LNCaP clone FGC (cell line): ENCODE data around the gene BCL11B.

Source experiments
- DNase-seq: peaks from one replicate; pipeline ENCODE4 v3.0.0-alpha.2; 2011; ENCODE audit warnings: low read depth
- H3K4me3 ChIP-seq: 2 replicates; pipeline ENCODE4 v1.5.1; 2011; ENCODE audit warnings: mild to moderate bottlenecking, low read depth, low read length, control low read depth
- TF ChIP-seq, protein P1 (sequence below): IDR thresholded peaks from 2 replicates; pipeline ENCODE4 v1.5.1; 2012; ENCODE audit warnings: mild to moderate bottlenecking; ENCODE audit not compliant: control insufficient read depth, insufficient read depth; ENCODE audit errors: extremely low read depth

Gene BCL11B

DNA sequence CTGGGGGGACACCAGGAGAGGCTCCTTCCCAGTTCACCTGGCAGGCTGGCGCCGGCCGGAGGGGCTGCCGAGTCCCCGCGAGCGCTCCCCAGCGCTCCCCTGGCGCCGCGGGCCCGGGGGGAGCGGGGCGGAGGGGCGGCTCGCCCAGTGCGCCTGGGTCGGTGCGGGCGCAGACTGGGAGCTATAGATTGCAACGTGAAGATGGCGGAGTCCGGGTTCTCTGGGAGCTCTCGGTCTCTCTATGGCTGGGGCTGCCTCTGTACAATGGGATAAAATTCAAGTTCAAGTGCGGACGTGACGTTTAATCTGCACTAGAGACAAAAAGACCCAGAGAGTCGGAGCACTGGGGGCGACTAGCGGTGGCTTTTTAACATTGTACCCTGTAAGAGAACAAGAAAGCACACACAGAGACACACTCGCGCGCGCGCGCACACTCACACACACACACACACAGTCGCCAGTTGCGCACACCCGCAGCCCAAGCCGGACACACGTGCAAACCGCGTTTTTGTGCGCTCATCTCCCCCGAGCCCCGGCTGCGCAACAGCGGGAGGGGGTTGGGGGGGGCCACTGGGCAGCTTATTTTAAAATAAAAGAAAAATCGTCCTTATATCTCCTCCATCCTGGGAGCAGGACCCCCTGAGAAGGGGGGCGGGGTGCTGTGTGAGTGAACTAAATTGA is at the start of gene BCL11B:
BCL11B (minus strand) TSS at position 247 of the 681 bp plus-strand sequence. CDS start 979 bp downstream, outside the sequence.
- TF ChIP-seq, protein P1, sequence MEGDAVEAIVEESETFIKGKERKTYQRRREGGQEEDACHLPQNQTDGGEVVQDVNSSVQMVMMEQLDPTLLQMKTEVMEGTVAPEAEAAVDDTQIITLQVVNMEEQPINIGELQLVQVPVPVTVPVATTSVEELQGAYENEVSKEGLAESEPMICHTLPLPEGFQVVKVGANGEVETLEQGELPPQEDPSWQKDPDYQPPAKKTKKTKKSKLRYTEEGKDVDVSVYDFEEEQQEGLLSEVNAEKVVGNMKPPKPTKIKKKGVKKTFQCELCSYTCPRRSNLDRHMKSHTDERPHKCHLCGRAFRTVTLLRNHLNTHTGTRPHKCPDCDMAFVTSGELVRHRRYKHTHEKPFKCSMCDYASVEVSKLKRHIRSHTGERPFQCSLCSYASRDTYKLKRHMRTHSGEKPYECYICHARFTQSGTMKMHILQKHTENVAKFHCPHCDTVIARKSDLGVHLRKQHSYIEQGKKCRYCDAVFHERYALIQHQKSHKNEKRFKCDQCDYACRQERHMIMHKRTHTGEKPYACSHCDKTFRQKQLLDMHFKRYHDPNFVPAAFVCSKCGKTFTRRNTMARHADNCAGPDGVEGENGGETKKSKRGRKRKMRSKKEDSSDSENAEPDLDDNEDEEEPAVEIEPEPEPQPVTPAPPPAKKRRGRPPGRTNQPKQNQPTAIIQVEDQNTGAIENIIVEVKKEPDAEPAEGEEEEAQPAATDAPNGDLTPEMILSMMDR: peak; percentile 50
- peak; percentile 75 for DNase-seq
- peak within 1 kb of the TSS; percentile 56 for H3K4me3 ChIP-seq

DNA sequence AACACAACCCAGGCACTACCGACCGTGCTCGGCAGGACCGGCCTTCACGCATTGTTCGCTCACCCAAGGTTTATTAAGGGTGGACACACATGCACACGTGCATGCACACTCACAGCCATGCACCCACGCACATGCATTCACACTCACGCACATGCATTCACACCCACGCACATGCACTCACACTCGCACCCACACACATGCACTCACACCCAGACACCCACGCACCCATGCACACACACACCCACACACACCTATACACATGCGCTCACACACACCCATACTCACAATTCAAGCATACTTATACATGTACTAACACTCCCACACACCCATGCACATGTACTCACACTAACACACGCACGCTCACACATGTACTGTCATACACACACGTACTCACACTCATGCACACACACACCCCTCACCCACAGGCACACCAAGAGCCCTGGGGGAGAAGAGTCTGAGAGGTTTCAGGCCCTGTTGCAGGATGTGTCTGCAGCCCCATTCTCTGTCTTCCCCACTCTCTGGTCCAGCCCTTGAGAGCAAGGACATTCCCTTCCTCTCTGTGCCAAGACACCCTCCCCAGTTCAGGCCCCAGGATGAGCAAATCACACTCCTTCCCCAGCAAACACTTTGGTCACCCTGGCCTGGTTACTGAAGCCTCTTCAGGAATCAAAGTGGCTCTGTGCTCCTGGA is 49.4 kb upstream of the BCL11B start:
- TF ChIP-seq, protein P1: no peak
- no peak for DNase-seq
- no peak overlapping the region for H3K4me3 ChIP-seq

DNA sequence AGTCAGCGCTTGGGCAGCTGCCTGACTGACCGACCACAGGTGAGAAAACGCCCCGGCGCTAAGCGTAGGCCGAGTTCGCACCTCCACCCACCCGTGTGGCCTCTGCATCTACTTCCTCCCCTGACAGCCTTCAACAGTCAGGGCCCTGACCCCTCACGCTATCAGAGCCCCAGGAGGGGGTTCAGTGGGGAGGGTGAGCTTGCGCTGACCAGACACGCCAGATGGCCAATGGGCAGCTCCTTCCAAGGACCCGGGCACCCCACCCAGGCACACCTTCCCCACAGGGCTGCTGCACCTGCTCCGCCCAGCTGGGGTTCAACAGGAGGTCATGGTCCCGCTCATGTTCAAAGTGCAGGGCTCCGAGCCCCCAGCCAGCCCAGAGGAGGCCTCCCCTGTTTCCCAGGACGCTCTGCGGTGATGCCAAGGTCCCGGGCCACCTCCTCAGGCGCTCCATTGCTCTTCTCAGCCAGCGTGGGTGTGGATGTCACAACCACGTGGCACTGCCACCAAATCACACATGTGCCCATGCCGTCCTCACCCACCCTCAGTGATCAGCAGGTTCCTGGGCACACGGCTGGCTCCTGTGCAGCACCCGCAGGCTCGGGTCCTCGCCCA is 48.7 kb upstream of the BCL11B start:
- TF ChIP-seq, protein P1: no peak
- no peak overlapping the region for H3K4me3 ChIP-seq
- no peak for DNase-seq

DNA sequence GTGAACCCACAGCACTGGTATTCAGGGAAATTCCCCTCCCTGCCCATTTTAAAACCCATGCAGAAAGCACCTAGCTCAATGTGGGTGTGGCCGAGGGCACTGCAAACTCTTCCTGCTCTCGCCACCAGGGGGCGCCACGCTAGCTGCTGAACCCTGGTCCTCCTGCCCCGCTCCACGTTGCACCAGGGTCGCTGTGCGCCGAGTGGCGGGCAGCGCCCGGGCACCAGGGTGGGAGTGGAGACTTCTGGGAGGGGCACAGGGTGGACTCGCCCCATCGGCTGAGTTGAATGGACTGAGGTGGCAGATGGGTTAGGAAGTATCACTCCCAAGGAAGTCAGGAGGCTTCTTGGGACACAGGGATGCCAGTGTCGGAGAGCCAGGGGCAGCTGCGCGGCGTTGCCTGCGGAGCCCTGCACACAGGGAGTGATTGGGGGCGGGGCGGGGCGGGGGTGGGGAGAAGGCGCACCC is 48.1 kb upstream of the BCL11B start:
- DNase-seq: peak; percentile 14

DNA sequence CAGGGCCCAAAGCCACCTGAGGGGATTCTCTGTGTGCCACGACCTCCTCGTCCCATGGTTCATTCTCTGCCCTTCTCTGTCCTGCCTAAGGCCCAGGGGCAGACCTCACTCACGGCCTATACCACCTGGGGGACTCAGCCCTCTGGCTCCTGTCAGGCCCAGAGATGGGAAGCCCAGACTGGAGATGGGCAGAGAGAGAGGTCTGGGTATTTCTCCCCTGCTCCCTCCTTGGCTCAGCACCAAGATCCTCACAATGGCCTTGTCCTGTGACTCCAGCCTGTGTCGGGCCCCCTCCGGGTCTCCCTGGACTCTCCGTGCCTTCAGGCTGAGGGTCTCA is 46.9 kb upstream of the BCL11B start:
- DNase-seq: no peak
- no peak overlapping the region for H3K4me3 ChIP-seq
- TF ChIP-seq, protein P1: no peak

More for the DNA sequence above, 48.1 kb upstream of the BCL11B start:
- TF ChIP-seq, protein P1: peak; percentile 98
- H3K4me3 ChIP-seq: no peak overlapping the region

DNA sequence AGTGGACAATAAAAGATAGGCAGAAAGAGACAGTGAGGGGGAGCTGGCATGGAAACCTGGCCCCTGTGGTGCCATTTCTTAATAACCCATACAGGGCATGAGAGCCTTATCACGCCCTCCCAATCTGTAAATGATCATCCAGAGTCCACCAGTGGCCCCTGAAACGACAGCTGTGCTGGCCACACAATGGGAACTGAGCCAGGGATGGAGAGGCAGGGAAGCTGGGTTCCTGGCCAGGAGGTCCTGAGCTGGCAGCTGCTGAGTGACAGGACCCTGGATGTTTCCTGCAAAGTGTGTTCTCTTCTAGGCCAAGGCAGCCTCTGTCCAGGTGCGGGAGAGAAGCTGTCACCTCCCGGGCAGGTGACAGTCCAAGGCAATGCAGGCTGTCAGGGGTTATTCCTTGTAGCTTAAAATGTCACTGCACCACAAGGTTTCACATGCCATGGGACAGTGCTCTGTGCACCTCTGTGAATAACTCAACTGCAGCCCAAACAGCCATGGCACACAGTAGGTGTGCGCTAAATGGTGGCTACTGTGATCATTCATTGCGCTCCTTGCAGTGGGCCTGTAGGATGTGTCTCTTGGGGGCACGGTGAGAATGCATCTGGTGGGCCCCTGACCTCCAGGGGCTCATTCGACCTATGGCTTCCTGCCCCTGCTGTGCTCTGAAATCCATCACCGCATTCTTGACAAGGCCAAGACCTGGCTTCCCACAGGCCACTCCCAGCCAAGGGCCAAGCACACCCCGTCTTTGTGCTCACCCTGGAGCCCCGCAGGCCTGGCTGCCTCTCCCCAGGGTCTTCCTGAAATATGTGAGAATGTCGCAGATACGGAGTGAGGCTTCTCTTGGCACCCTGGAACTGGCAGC is 46.3 kb upstream of the BCL11B start:
- no peak for DNase-seq
- no peak overlapping the region for H3K4me3 ChIP-seq
- TF ChIP-seq, protein P1: no peak
